HepG2 (cell line): ENCODE results near the gene TUFM. TPM values are rescaled to one million over a fixed set of nuclear protein-coding genes. Genes with fewer than 3 reads are reported as not detected.

Experiments
- HES4 ChIP-seq: sonication (generic); formaldehyde crosslinking; IDR thresholded peaks from 2 replicates; pipeline ENCODE4 v1.9.0; 2021; ENCODE audit warnings: mild to moderate bottlenecking, missing genetic modification reagents, borderline replicate concordance
- HNRNPK ChIP-seq: fragments of 200-400 bp; formaldehyde crosslinking; IDR thresholded peaks from 2 replicates; pipeline ENCODE4 v1.6.1; 2018; ENCODE audit warnings: low read length, low read depth, moderate library complexity, mild to moderate bottlenecking; ENCODE audit not compliant: poor library complexity, severe bottlenecking
- KAT2B ChIP-seq: fragments of 150-350 bp; IDR thresholded peaks from 2 replicates; pipeline ENCODE4 v1.6.1; 2014; ENCODE audit warnings: low read depth, low read length, borderline replicate concordance
- KLF11 ChIP-seq: IDR thresholded peaks from 2 replicates; pipeline ENCODE4 v1.6.1; 2016; ENCODE audit warnings: missing compliant biosample characterization
- KMT2B ChIP-seq: IDR thresholded peaks from 2 replicates; pipeline ENCODE4 v1.6.1; 2016; ENCODE audit warnings: missing genetic modification reagents, missing compliant biosample characterization
- NFYC ChIP-seq: IDR thresholded peaks from 2 replicates; pipeline ENCODE4 v1.6.1; 2016; ENCODE audit warnings: missing genetic modification reagents, missing compliant biosample characterization
- NR2F2 ChIP-seq: IDR thresholded peaks from 2 replicates; pipeline ENCODE4 v1.6.1; 2012; ENCODE audit warnings: low read depth, inconsistent platforms, borderline replicate concordance
- SRSF4 ChIP-seq: fragments of 200-400 bp; formaldehyde crosslinking; IDR thresholded peaks from one replicate; pipeline ENCODE4 v1.6.1; 2018; ENCODE audit warnings: mild to moderate bottlenecking, low read depth, low read length, moderate library complexity; ENCODE audit not compliant: poor library complexity, severe bottlenecking
- ZBTB7B ChIP-seq: sonication (generic); formaldehyde crosslinking; IDR thresholded peaks from 2 replicates; pipeline ENCODE4 v1.4.0; 2020; ENCODE audit warnings: missing genetic modification reagents
- ZFP41 ChIP-seq: sonication (generic); formaldehyde crosslinking; IDR thresholded peaks from 2 replicates; pipeline ENCODE4 v1.4.0; 2020; ENCODE audit warnings: mild to moderate bottlenecking, missing genetic modification reagents, borderline replicate concordance
- ZNF510 ChIP-seq: sonication (generic); formaldehyde crosslinking; IDR thresholded peaks from 2 replicates; pipeline ENCODE4 v1.4.0; 2020; ENCODE audit warnings: low read depth, mild to moderate bottlenecking, missing genetic modification reagents
- polyA plus RNA-seq, 8 experiments: library from polyadenylated mRNA; depleted of rRNA in 3 of 8; stranded (reverse) in 7 of 8; unstranded in 1 of 8; fragments of >200 nt; fragmentation: Illumina TruSeq in 4 of 8; extraction: Trizol in 4 of 8; gene quantifications; 2 replicates each; pipeline versions ENCODE4 v1.2.1 to v1.2.3, GENCODE V29; 2011 to 2016; ENCODE audit warnings: low read depth in 4 of 8, missing spikeins in 1 of 8, mixed read lengths in 1 of 8; ENCODE audit not compliant: insufficient read depth in 1 of 8
- total RNA-seq, 5 experiments: library from RNA; depleted of rRNA; stranded (reverse); fragments of >200 nt; fragmentation: Illumina TruSeq; extraction: Trizol; gene quantifications; 2 replicates each; pipeline ENCODE4 v1.2.3, GENCODE V29; 2016; ENCODE audit warnings: low read depth in 1 of 5
- TF ChIP-seq, protein P1 (sequence below): sonication (generic); formaldehyde crosslinking; IDR thresholded peaks from 2 replicates; pipeline ENCODE4 v1.9.0; 2022; ENCODE audit warnings: low read depth, missing genetic modification reagents
- TF ChIP-seq, protein P2 (sequence below): sonication (generic); formaldehyde crosslinking; IDR thresholded peaks from 2 replicates; pipeline ENCODE4 v1.5.1; 2020; ENCODE audit warnings: mild to moderate bottlenecking, missing genetic modification reagents, moderate library complexity
- TF ChIP-seq, protein P3 (sequence below): sonication (generic); formaldehyde crosslinking; IDR thresholded peaks from 2 replicates; pipeline ENCODE4 v1.5.0; 2020; ENCODE audit warnings: mild to moderate bottlenecking, missing genetic modification reagents, borderline replicate concordance
- TF ChIP-seq, protein P4 (sequence below): IDR thresholded peaks from 2 replicates; pipeline ENCODE4 v1.6.1; 2012; ENCODE audit warnings: low read depth, low read length, improper control_type of control experiment

Gene TUFM
- total and polyA plus RNA-seq, 2 of the 13 experiments (the other 11 are each of a cell fraction or from before 2014, with no cell fraction given): 206 to 298 TPM

DNA sequence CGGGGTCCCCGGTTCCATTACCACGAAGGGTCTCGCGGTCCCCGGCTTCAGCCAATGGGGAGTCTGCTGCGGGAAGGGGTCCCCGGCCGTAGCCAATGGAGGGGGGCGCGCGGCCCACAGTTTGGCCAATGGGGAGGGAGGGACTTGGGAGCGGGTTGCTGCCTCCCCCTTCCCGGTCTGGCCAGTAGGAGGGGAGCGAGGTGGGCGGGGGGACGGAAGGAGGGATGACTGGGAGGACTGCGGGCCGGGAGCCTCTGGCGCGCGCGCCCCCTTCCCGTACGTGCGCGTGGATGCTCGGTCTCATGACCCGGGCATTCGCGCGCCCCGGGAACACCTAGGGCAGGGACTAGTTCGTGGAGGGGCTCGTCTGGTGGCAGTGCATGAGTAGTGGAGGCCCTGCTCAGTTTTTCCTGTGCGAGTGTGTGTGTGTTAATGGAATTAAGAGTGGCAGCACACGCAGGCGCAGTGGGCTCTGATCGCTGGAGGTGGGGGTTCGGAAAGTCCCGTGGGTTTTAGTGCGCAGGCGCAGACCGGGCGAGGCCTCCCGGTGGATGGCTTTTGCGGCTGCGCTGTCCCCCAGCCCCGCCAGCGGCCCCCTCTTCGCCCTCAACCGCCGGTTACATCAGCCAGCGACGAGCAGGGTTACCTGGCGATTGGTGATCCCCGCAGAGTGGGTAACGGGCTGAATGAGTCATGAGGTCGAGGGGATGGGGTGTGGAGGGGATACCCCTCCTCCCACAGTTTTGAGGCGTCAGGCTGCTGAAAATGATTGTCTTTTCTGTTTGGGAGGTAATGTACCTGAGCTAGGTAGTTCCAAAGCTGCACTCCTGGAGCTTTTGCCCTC lies 22.1 kb downstream of the TUFM start (continued):
- TF ChIP-seq, protein P1, sequence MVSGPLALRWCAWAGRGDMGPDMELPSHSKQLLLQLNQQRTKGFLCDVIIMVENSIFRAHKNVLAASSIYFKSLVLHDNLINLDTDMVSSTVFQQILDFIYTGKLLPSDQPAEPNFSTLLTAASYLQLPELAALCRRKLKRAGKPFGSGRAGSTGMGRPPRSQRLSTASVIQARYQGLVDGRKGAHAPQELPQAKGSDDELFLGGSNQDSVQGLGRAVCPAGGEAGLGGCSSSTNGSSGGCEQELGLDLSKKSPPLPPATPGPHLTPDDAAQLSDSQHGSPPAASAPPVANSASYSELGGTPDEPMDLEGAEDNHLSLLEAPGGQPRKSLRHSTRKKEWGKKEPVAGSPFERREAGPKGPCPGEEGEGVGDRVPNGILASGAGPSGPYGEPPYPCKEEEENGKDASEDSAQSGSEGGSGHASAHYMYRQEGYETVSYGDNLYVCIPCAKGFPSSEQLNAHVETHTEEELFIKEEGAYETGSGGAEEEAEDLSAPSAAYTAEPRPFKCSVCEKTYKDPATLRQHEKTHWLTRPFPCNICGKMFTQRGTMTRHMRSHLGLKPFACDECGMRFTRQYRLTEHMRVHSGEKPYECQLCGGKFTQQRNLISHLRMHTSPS: 0 out of 2 replicates have a peak, but pooled peaks have one; percentile 25
- TF ChIP-seq KAT2B: no peak
- 0 out of 2 replicates have a peak, but pooled peaks have one; percentile 39 for TF ChIP-seq KLF11 (CRISPR knock-in tag)
- TF ChIP-seq NFYC (CRISPR knock-in tag): peak; percentile 93
- TF ChIP-seq KMT2B (CRISPR knock-in tag): peak; percentile 86
- no peak for TF ChIP-seq ZNF510 (CRISPR knock-in tag)
- TF ChIP-seq, protein P2, sequence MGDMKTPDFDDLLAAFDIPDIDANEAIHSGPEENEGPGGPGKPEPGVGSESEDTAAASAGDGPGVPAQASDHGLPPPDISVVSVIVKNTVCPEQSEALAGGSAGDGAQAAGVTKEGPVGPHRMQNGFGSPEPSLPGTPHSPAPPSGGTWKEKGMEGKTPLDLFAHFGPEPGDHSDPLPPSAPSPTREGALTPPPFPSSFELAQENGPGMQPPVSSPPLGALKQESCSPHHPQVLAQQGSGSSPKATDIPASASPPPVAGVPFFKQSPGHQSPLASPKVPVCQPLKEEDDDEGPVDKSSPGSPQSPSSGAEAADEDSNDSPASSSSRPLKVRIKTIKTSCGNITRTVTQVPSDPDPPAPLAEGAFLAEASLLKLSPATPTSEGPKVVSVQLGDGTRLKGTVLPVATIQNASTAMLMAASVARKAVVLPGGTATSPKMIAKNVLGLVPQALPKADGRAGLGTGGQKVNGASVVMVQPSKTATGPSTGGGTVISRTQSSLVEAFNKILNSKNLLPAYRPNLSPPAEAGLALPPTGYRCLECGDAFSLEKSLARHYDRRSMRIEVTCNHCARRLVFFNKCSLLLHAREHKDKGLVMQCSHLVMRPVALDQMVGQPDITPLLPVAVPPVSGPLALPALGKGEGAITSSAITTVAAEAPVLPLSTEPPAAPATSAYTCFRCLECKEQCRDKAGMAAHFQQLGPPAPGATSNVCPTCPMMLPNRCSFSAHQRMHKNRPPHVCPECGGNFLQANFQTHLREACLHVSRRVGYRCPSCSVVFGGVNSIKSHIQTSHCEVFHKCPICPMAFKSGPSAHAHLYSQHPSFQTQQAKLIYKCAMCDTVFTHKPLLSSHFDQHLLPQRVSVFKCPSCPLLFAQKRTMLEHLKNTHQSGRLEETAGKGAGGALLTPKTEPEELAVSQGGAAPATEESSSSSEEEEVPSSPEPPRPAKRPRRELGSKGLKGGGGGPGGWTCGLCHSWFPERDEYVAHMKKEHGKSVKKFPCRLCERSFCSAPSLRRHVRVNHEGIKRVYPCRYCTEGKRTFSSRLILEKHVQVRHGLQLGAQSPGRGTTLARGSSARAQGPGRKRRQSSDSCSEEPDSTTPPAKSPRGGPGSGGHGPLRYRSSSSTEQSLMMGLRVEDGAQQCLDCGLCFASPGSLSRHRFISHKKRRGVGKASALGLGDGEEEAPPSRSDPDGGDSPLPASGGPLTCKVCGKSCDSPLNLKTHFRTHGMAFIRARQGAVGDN (CRISPR knock-in tag): peak; percentile 83
- peak; percentile 74; the same call in 1 of the 2 replicates for TF ChIP-seq ZBTB7B (CRISPR knock-in tag)
- TF ChIP-seq, protein P3, sequence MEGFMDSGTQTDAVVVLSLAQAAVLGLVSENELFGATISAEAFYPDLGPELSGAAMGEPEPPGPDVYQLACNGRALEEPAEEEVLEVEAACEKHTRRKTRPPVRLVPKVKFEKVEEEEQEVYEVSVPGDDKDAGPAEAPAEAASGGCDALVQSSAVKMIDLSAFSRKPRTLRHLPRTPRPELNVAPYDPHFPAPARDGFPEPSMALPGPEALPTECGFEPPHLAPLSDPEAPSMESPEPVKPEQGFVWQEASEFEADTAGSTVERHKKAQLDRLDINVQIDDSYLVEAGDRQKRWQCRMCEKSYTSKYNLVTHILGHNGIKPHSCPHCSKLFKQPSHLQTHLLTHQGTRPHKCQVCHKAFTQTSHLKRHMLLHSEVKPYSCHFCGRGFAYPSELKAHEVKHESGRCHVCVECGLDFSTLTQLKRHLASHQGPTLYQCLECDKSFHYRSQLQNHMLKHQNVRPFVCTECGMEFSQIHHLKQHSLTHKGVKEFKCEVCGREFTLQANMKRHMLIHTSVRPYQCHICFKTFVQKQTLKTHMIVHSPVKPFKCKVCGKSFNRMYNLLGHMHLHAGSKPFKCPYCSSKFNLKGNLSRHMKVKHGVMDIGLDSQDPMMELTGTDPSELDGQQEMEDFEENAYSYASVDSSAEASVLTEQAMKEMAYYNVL (CRISPR knock-in tag): peak; percentile 62; the same call in 1 of the 2 replicates
- no peak for TF ChIP-seq ZFP41
- TF ChIP-seq SRSF4: no peak
- TF ChIP-seq HNRNPK: peak; percentile 80
- TF ChIP-seq, protein P4, sequence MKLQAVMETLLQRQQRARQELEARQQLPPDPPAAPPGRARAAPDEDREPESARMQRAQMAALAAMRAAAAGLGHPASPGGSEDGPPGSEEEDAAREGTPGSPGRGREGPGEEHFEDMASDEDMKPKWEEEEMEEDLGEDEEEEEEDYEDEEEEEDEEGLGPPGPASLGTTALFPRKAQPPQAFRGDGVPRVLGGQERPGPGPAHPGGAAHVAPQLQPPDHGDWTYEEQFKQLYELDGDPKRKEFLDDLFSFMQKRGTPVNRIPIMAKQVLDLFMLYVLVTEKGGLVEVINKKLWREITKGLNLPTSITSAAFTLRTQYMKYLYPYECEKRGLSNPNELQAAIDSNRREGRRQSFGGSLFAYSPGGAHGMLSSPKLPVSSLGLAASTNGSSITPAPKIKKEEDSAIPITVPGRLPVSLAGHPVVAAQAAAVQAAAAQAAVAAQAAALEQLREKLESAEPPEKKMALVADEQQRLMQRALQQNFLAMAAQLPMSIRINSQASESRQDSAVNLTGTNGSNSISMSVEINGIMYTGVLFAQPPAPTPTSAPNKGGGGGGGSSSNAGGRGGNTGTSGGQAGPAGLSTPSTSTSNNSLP: no peak
- no peak; the same call in 1 of the 2 replicates for TF ChIP-seq NR2F2
- no peak; the same call in 1 of the 2 replicates for TF ChIP-seq HES4 (CRISPR knock-in tag)
